ENCODE measurements around the gene IFI27L1. TPM values are rescaled to one million over a fixed set of nuclear protein-coding genes. Genes with fewer than 3 reads are reported as not detected.

Gene IFI27L1
- 27.7 and 31.2 TPM in 2 replicates for total RNA-seq

- peak; percentile 96 for DNase-seq (ENCODE audit: low spot score)
- H3K4me1 Mint-ChIP-seq (ENCODE audit: low read depth), result peaks cover 47% of the 10 kb centered on the region
- peaks cover 63% of the 10 kb centered on the region for H3K36me3 Mint-ChIP-seq (ENCODE audit: low read depth)
- H3K4me3 Mint-ChIP-seq (ENCODE audit: low read depth), result peak within 1 kb of the TSS; percentile 99
- peak within 1 kb of the TSS; percentile 100 for H3K27ac Mint-ChIP-seq
- intact Hi-C loops (cut with micrococcal nuclease), result loop anchor here (1.0 to 5.0 kb wide), 5 partner anchors 24 to 91 kb away; partner anchors contain the start of genes OTUB2 and PPP4R4
- H3K9me3 Mint-ChIP-seq, result peaks cover 1% of the 10 kb centered on the region
- no peaks in the 10 kb centered on the region for H3K27me3 Mint-ChIP-seq (ENCODE audit: low read depth)
Observed at GRCh38 chr14:94080621-94081385, at the start of gene IFI27L1, which contains the start of gene DDX24. Gene IFI27L1, plus strand, starts transcription at chr14:94081310. Its CDS starts 15,628 bp downstream, at chr14:94096938. Gene DDX24, minus strand, starts transcription at chr14:94081202. Its CDS starts 1,460 bp downstream, at chr14:94079742.

GRCh38 chr14:94031883-94032279 lies 49.2 kb upstream of the IFI27L1 start:
- H3K4me3 Mint-ChIP-seq (ENCODE audit: low read depth), result no peak overlapping the region
- intact Hi-C loops (cut with micrococcal nuclease), result no loop called here
- peaks cover 14% of the 10 kb centered on the region for H3K4me1 Mint-ChIP-seq (ENCODE audit: low read depth)
- H3K27me3 Mint-ChIP-seq (ENCODE audit: low read depth), result no peaks in the 10 kb centered on the region
- H3K9me3 Mint-ChIP-seq, result no peaks in the 10 kb centered on the region
- no peak overlapping the region for H3K27ac Mint-ChIP-seq
- no peak for DNase-seq (ENCODE audit: low spot score)
- no peaks in the 10 kb centered on the region for H3K36me3 Mint-ChIP-seq (ENCODE audit: low read depth)

- intact Hi-C loops (cut with micrococcal nuclease), result no loop called here
- no peak overlapping the region for H3K27ac Mint-ChIP-seq
- no peak overlapping the region for H3K4me3 Mint-ChIP-seq (ENCODE audit: low read depth)
- no peak for DNase-seq (ENCODE audit: low spot score)
- H3K4me1 Mint-ChIP-seq (ENCODE audit: low read depth), result peaks cover 3% of the 10 kb centered on the region
- no peaks in the 10 kb centered on the region for H3K36me3 Mint-ChIP-seq (ENCODE audit: low read depth)
- no peaks in the 10 kb centered on the region for H3K9me3 Mint-ChIP-seq
- H3K27me3 Mint-ChIP-seq (ENCODE audit: low read depth), result no peaks in the 10 kb centered on the region
Observed at GRCh38 chr14:94034886-94035285, 46.2 kb upstream of the IFI27L1 start.

- Mint-ChIP-seq H3K36me3 (ENCODE audit: low read depth) (no peaks in the 10 kb centered on the region), H3K4me3 (ENCODE audit: low read depth) (no peak overlapping the region), H3K9me3 (no peaks in the 10 kb centered on the region), H3K4me1 (ENCODE audit: low read depth) (peaks cover 3% of the 10 kb centered on the region), H3K27ac (no peak overlapping the region), H3K27me3 (ENCODE audit: low read depth) (no peaks in the 10 kb centered on the region)
- intact Hi-C loops (cut with micrococcal nuclease), result loop anchor here (1.0 kb wide), 3 partner anchors 15 to 144 kb away; no protein-coding TSS in a partner anchor
- peak; percentile 69 for DNase-seq (ENCODE audit: low spot score)
Observed at GRCh38 chr14:94036313-94037167, 44.6 kb upstream of the IFI27L1 start.

GRCh38 chr14:94037954-94038353 lies 43.2 kb upstream of the IFI27L1 start:
- DNase-seq (ENCODE audit: low spot score), result no peak
- H3K36me3 Mint-ChIP-seq (ENCODE audit: low read depth), result no peaks in the 10 kb centered on the region
- intact Hi-C loops (cut with micrococcal nuclease), result no loop called here
- no peaks in the 10 kb centered on the region for H3K27me3 Mint-ChIP-seq (ENCODE audit: low read depth)
- H3K27ac Mint-ChIP-seq, result no peak overlapping the region
- H3K4me3 Mint-ChIP-seq (ENCODE audit: low read depth), result no peak overlapping the region
- H3K4me1 Mint-ChIP-seq (ENCODE audit: low read depth), result peaks cover 3% of the 10 kb centered on the region
- H3K9me3 Mint-ChIP-seq, result no peaks in the 10 kb centered on the region

- no peak for DNase-seq (ENCODE audit: low spot score)
- intact Hi-C loops (cut with micrococcal nuclease), result no loop called here
- no peaks in the 10 kb centered on the region for H3K36me3 Mint-ChIP-seq (ENCODE audit: low read depth)
- H3K4me3 Mint-ChIP-seq (ENCODE audit: low read depth), result no peak overlapping the region
- no peak overlapping the region for H3K27ac Mint-ChIP-seq
- H3K27me3 Mint-ChIP-seq (ENCODE audit: low read depth), result no peaks in the 10 kb centered on the region
- H3K9me3 Mint-ChIP-seq, result no peaks in the 10 kb centered on the region
- peaks cover 3% of the 10 kb centered on the region for H3K4me1 Mint-ChIP-seq (ENCODE audit: low read depth)
Observed at GRCh38 chr14:94038510-94038909, 42.6 kb upstream of the IFI27L1 start.

GRCh38 chr14:94038921-94039629 lies 42.0 kb upstream of the IFI27L1 start:
- intact Hi-C loops (cut with micrococcal nuclease), result no loop called here
- no peaks in the 10 kb centered on the region for H3K36me3 Mint-ChIP-seq (ENCODE audit: low read depth)
- H3K27me3 Mint-ChIP-seq (ENCODE audit: low read depth), result no peaks in the 10 kb centered on the region
- no peak overlapping the region for H3K4me3 Mint-ChIP-seq (ENCODE audit: low read depth)
- DNase-seq (ENCODE audit: low spot score), result no peak
- no peaks in the 10 kb centered on the region for H3K9me3 Mint-ChIP-seq
- H3K27ac Mint-ChIP-seq, result no peak overlapping the region
- peaks cover 3% of the 10 kb centered on the region for H3K4me1 Mint-ChIP-seq (ENCODE audit: low read depth)

GRCh38 chr14:94040247-94040646 lies 40.9 kb upstream of the IFI27L1 start:
- no peaks in the 10 kb centered on the region for H3K9me3 Mint-ChIP-seq
- H3K4me3 Mint-ChIP-seq (ENCODE audit: low read depth), result no peak overlapping the region
- H3K36me3 Mint-ChIP-seq (ENCODE audit: low read depth), result peaks cover 3% of the 10 kb centered on the region
- H3K4me1 Mint-ChIP-seq (ENCODE audit: low read depth), result peaks cover 3% of the 10 kb centered on the region
- intact Hi-C loops (cut with micrococcal nuclease), result no loop called here
- no peak for DNase-seq (ENCODE audit: low spot score)
- no peaks in the 10 kb centered on the region for H3K27me3 Mint-ChIP-seq (ENCODE audit: low read depth)
- no peak overlapping the region for H3K27ac Mint-ChIP-seq

GRCh38 chr14:94040796-94041195 lies 40.3 kb upstream of the IFI27L1 start:
- peaks cover 3% of the 10 kb centered on the region for H3K4me1 Mint-ChIP-seq (ENCODE audit: low read depth)
- no peaks in the 10 kb centered on the region for H3K27me3 Mint-ChIP-seq (ENCODE audit: low read depth)
- intact Hi-C loops (cut with micrococcal nuclease), result no loop called here
- H3K27ac Mint-ChIP-seq, result no peak overlapping the region
- no peak overlapping the region for H3K4me3 Mint-ChIP-seq (ENCODE audit: low read depth)
- H3K36me3 Mint-ChIP-seq (ENCODE audit: low read depth), result peaks cover 8% of the 10 kb centered on the region
- DNase-seq (ENCODE audit: low spot score), result no peak
- H3K9me3 Mint-ChIP-seq, result no peaks in the 10 kb centered on the region

GRCh38 chr14:94041551-94042346 lies 39.4 kb upstream of the IFI27L1 start:
- H3K36me3 Mint-ChIP-seq (ENCODE audit: low read depth), result peaks cover 8% of the 10 kb centered on the region
- H3K4me1 Mint-ChIP-seq (ENCODE audit: low read depth), result peaks cover 1% of the 10 kb centered on the region
- intact Hi-C loops (cut with micrococcal nuclease), result no loop called here
- H3K27me3 Mint-ChIP-seq (ENCODE audit: low read depth), result no peaks in the 10 kb centered on the region
- H3K9me3 Mint-ChIP-seq, result no peaks in the 10 kb centered on the region
- DNase-seq (ENCODE audit: low spot score), result no peak
- no peak overlapping the region for H3K27ac Mint-ChIP-seq
- H3K4me3 Mint-ChIP-seq (ENCODE audit: low read depth), result no peak overlapping the region

- no peak overlapping the region for H3K27ac Mint-ChIP-seq
- no peak overlapping the region for H3K4me3 Mint-ChIP-seq (ENCODE audit: low read depth)
- intact Hi-C loops (cut with micrococcal nuclease), result no loop called here
- no peaks in the 10 kb centered on the region for H3K9me3 Mint-ChIP-seq
- DNase-seq (ENCODE audit: low spot score), result no peak
- H3K27me3 Mint-ChIP-seq (ENCODE audit: low read depth), result no peaks in the 10 kb centered on the region
- H3K36me3 Mint-ChIP-seq (ENCODE audit: low read depth), result peaks cover 13% of the 10 kb centered on the region
- no peaks in the 10 kb centered on the region for H3K4me1 Mint-ChIP-seq (ENCODE audit: low read depth)
Observed at GRCh38 chr14:94042433-94043091, 38.5 kb upstream of the IFI27L1 start.
